OCI-LY7 (cell line): ENCODE results near the gene VPS26A. TPM values are rescaled to one million over a fixed set of nuclear protein-coding genes. Genes with fewer than 3 reads are reported as not detected.
"Not testable (repeated sequence)": the region's sequence is repeated elsewhere in the genome, so short reads cannot be mapped to it uniquely, and the experiment has no call there.

Experiments used
- BruUV-seq: library from RNA; stranded (reverse); fragments of 400-500 nt; replicated peaks from 2 replicates; lab custom pipeline; 2021; lab: Mats Ljungman, UMichigan
- CTCF ChIA-PET: fragments of 300-600 bp; sonication (Branson Sonifier 250); formaldehyde crosslinking; loops from one replicate; lab custom pipeline; 2022; ENCODE audit warnings: antibody characterized with exemption; ENCODE audit not compliant: unreplicated experiment; lab: Charles Lee
- POLR2A ChIA-PET: fragments of 300-600 bp; sonication (Branson Sonifier 250); formaldehyde crosslinking; loops from one replicate; lab custom pipeline; 2022; ENCODE audit warnings: antibody characterized with exemption; lab: Charles Lee
- DNase-seq: peaks from one replicate; pipeline ENCODE4 v3.0.0-alpha.2; 2015; ENCODE audit warnings: low spot score
- H2AFZ ChIP-seq: fragments of 200-600 bp; sonication (generic), shearing (Covaris generic); 2 replicates; pipeline ENCODE4 v1.6.1; 2014; ENCODE audit warnings: mild to moderate bottlenecking, antibody characterized with exemption, low read length, moderate library complexity
- H3K27ac ChIP-seq: fragments of 200-600 bp; sonication (generic); 2 replicates; pipeline ENCODE4 v1.5.1; 2014; ENCODE audit warnings: mixed run types, low read depth, mild to moderate bottlenecking, moderate library complexity, low read length, inconsistent platforms; ENCODE audit not compliant: poor library complexity, severe bottlenecking
- H3K36me3 ChIP-seq: fragments of 200-600 bp; sonication (generic); 2 replicates; pipeline ENCODE4 v1.6.1; 2014; ENCODE audit warnings: mild to moderate bottlenecking, antibody characterized with exemption, low read length, moderate library complexity, mixed read lengths; ENCODE audit not compliant: insufficient read depth
- H3K4me1 ChIP-seq: fragments of 200-600 bp; sonication (generic); 2 replicates; pipeline ENCODE4 v1.5.1; 2014; ENCODE audit warnings: mild to moderate bottlenecking, low read length; ENCODE audit not compliant: insufficient read depth, poor library complexity, severe bottlenecking
- H3K4me2 ChIP-seq: fragments of 200-600 bp; sonication (generic); 2 replicates; pipeline ENCODE4 v1.6.1; 2014; ENCODE audit warnings: mild to moderate bottlenecking, low read length
- H3K4me3 ChIP-seq: fragments of 200-600 bp; sonication (generic); 2 replicates; pipeline ENCODE4 v1.5.1; 2014; ENCODE audit warnings: mild to moderate bottlenecking, low read depth, low read length; ENCODE audit not compliant: poor library complexity, severe bottlenecking
- H3K79me2 ChIP-seq: fragments of 200-600 bp; sonication (generic); 2 replicates; pipeline ENCODE4 v1.6.1; 2016; ENCODE audit warnings: low read depth, mild to moderate bottlenecking, low read length, moderate library complexity, mixed read lengths; ENCODE audit not compliant: insufficient read depth
- H3K9me2 ChIP-seq: fragments of 200-600 bp; sonication (generic); 2 replicates; pipeline ENCODE4 v1.6.1; 2016; ENCODE audit warnings: mild to moderate bottlenecking, low read length, mixed read lengths; ENCODE audit not compliant: insufficient read depth
- H3K9me3 ChIP-seq: fragments of 200-600 bp; sonication (generic); 2 replicates; pipeline ENCODE4 v1.6.1; 2014; ENCODE audit warnings: mild to moderate bottlenecking, mixed run types, low read length, mixed read lengths
- H4K20me1 ChIP-seq: fragments of 200-600 bp; sonication (generic); 2 replicates; pipeline ENCODE4 v1.6.1; 2014; ENCODE audit warnings: mild to moderate bottlenecking, antibody characterized with exemption, low read length, moderate library complexity, mixed read lengths; ENCODE audit not compliant: insufficient read depth
- EZH2phosphoT487 ChIP-seq: fragments of 200-600 bp; sonication (generic); IDR thresholded peaks from 2 replicates; pipeline ENCODE4 v1.6.1; 2018; ENCODE audit warnings: low read depth, borderline replicate concordance, mild to moderate bottlenecking, mixed run types, antibody characterized with exemption, low read length, moderate library complexity, mixed read lengths
- intact Hi-C: fragments of 100-400 bp; cut with micrococcal nuclease; formaldehyde crosslinking; loops from one replicate; pipeline ENCODE4 v1.10.0; 2022; ENCODE audit not compliant: unreplicated experiment
- total RNA-seq, 2 experiments: library from RNA; depleted of rRNA in 1 of 2; stranded (reverse); fragments of >200 nt in 1 of 2; shearing (Covaris generic) in 1 of 2; gene quantifications; 2 replicates each; pipeline ENCODE4 v1.2.3, GENCODE V29; 2014 to 2022
- TF ChIP-seq, protein P1 (sequence below): fragments of 200-600 bp; sonication (generic); conservative IDR thresholded peaks from 2 replicates; pipeline ENCODE4 v1.5.1; 2014; ENCODE audit warnings: mild to moderate bottlenecking, antibody characterized with exemption, low read length, moderate library complexity, mixed read lengths

VPS26A gene
- total RNA-seq, 2 experiments from 2014 or later, result 10.0 to 41.7 TPM

GRCh38 chr10:69141304-69141703 lies 17.3 kb downstream of the VPS26A start:
- Histone ChIP-seq H3K79me2 (no peaks in the 10 kb centered on the region), H3K27ac (no peak overlapping the region), H3K9me2 (no peaks in the 10 kb centered on the region), H3K4me3 (no peak overlapping the region), H3K4me2 (no peak overlapping the region), H2AFZ (no peak overlapping the region), H4K20me1 (no peaks in the 10 kb centered on the region), H3K4me1 (no peaks in the 10 kb centered on the region), H3K36me3 (peaks cover 8% of the 10 kb centered on the region; the same call in 1 of the 2 replicates), H3K9me3 (no peaks in the 10 kb centered on the region)
- TF ChIP-seq, protein P1, sequence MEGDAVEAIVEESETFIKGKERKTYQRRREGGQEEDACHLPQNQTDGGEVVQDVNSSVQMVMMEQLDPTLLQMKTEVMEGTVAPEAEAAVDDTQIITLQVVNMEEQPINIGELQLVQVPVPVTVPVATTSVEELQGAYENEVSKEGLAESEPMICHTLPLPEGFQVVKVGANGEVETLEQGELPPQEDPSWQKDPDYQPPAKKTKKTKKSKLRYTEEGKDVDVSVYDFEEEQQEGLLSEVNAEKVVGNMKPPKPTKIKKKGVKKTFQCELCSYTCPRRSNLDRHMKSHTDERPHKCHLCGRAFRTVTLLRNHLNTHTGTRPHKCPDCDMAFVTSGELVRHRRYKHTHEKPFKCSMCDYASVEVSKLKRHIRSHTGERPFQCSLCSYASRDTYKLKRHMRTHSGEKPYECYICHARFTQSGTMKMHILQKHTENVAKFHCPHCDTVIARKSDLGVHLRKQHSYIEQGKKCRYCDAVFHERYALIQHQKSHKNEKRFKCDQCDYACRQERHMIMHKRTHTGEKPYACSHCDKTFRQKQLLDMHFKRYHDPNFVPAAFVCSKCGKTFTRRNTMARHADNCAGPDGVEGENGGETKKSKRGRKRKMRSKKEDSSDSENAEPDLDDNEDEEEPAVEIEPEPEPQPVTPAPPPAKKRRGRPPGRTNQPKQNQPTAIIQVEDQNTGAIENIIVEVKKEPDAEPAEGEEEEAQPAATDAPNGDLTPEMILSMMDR, result no peak
- no peak for TF ChIP-seq EZH2phosphoT487
- ChIA-PET POLR2A (no interaction called here), CTCF (no interaction called here)
- no TSS peak for BruUV-seq
- intact Hi-C loops, result no loop called here
- no peak for DNase-seq

DNA sequence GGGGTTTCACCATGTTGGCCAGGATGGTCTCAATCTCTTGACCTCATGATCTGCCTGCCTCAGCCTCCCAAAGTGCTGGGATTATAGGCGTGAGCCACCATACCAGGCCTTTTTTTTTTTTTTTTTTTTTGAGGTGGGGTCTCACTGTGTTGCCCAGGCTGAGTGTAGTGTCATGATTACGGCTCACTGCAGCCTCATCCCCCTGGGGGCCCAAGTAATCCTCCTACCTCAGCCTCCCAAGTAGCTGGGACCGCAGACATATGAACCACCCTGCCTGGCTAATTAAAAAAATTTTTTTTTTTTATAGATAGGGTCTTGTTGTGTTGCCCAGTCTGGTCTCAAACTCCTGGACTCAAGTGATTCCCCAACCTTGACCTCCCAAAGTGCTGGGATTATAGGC lies 18.1 kb downstream of the VPS26A start:
- H2AFZ ChIP-seq, H3K9me3 ChIP-seq, intact Hi-C loops, H3K79me2 ChIP-seq, H3K27ac ChIP-seq, H3K36me3 ChIP-seq, BruUV-seq, H3K4me2 ChIP-seq, DNase-seq, H3K9me2 ChIP-seq, CTCF ChIA-PET, H4K20me1 ChIP-seq, H3K4me3 ChIP-seq, H3K4me1 ChIP-seq: not testable (repeated sequence)
- POLR2A ChIA-PET, result interaction anchor here (0.6 to 0.7 kb wide), 2 partner anchors 9 to 76 kb away, joined by 3 to 4 read pairs; no protein-coding TSS in a partner anchor

GRCh38 chr10:69142983-69143382 lies 19.0 kb downstream of the VPS26A start:
- Histone ChIP-seq H4K20me1 (no peaks in the 10 kb centered on the region), H3K4me1 (no peaks in the 10 kb centered on the region), H3K27ac (no peak overlapping the region), H2AFZ (no peak overlapping the region), H3K36me3 (no peaks in the 10 kb centered on the region; the same call in 1 of the 2 replicates), H3K9me3 (no peaks in the 10 kb centered on the region), H3K9me2 (no peaks in the 10 kb centered on the region), H3K79me2 (no peaks in the 10 kb centered on the region; the same call in 1 of the 2 replicates), H3K4me2 (no peak overlapping the region), H3K4me3 (no peak overlapping the region)
- no TSS peak for BruUV-seq
- intact Hi-C loops, result no loop called here
- CTCF ChIA-PET, result no interaction called here
- TF ChIP-seq EZH2phosphoT487, result no peak
- TF ChIP-seq, protein P1, result no peak
- no peak for DNase-seq
- POLR2A ChIA-PET, result interaction anchor here (0.9 kb wide), 1 partner anchor 14 kb away, joined by 4 read pairs; no protein-coding TSS in a partner anchor
